Fibroblast of lung (primary cell): ENCODE measurements around the gene ZNHIT1. TPM values are rescaled to one million over a fixed set of nuclear protein-coding genes. Genes with fewer than 3 reads are reported as not detected.
"Not testable (repeated sequence)": the region's sequence is repeated elsewhere in the genome, so short reads cannot be mapped to it uniquely, and the experiment has no call there.

Source experiments
- DNase-seq, 2 donors: peaks; one replicate each; pipeline versions ENCODE4 v3.0.0 to v3.0.0-alpha.2; 2010; ENCODE audit warnings: low read depth in 2 of 2
- H2AFZ ChIP-seq: 2 replicates; pipeline ENCODE4 v1.5.1; 2012; ENCODE audit warnings: low read length, control low read depth, inconsistent platforms
- H3K27ac ChIP-seq: 2 replicates; pipeline ENCODE4 v1.5.1; 2011; ENCODE audit warnings: low read length, control low read depth; ENCODE audit not compliant: insufficient read depth
- H3K27me3 ChIP-seq: 2 replicates; pipeline ENCODE4 v1.5.1; 2011; ENCODE audit warnings: mild to moderate bottlenecking, low read length; ENCODE audit not compliant: control insufficient read depth, insufficient read depth
- H3K36me3 ChIP-seq: 2 replicates; pipeline ENCODE4 v1.5.1; 2011; ENCODE audit warnings: low read length; ENCODE audit not compliant: control insufficient read depth, insufficient read depth
- H3K4me1 ChIP-seq: 2 replicates; pipeline ENCODE4 v1.5.1; 2011; ENCODE audit warnings: low read length; ENCODE audit not compliant: control insufficient read depth, insufficient read depth; ENCODE audit errors: extremely low read depth
- H3K4me2 ChIP-seq: 2 replicates; pipeline ENCODE4 v1.5.1; 2011; ENCODE audit warnings: low read length, control low read depth; ENCODE audit not compliant: insufficient read depth; ENCODE audit errors: extremely low read depth
- H3K4me3 ChIP-seq, 4 experiments: fragments of 200-600 bp in 1 of 4; sonication (generic) in 1 of 4; replicated peaks in 1 of 4; 2 replicates each; pipeline ENCODE4 v1.5.1; 2011 to 2016; ENCODE audit warnings: low read length in 4 of 4, low read depth in 3 of 4, mild to moderate bottlenecking in 3 of 4, control low read depth in 2 of 4, inconsistent platforms in 1 of 4, mixed read lengths in 1 of 4; ENCODE audit not compliant: insufficient read depth in 1 of 4; ENCODE audit errors: control extremely low read depth in 1 of 4
- H3K79me2 ChIP-seq: 2 replicates; pipeline ENCODE4 v1.5.1; 2012; ENCODE audit warnings: mild to moderate bottlenecking, low read length, inconsistent platforms; ENCODE audit not compliant: control insufficient read depth, insufficient read depth
- H3K9ac ChIP-seq: 2 replicates; pipeline ENCODE4 v1.5.1; 2011; ENCODE audit warnings: mild to moderate bottlenecking, low read length, control low read depth; ENCODE audit not compliant: insufficient read depth
- H3K9me3 ChIP-seq: 2 replicates; pipeline ENCODE4 v1.5.1; 2012; ENCODE audit warnings: low read depth, low read length; ENCODE audit not compliant: control insufficient read depth, insufficient read depth
- H4K20me1 ChIP-seq: 2 replicates; pipeline ENCODE4 v1.5.1; 2011; ENCODE audit warnings: low read length; ENCODE audit not compliant: control insufficient read depth, insufficient read depth; ENCODE audit errors: extremely low read depth
- CTCF ChIP-seq, 2 donors: IDR thresholded peaks in 1 of 2; conservative IDR thresholded peaks in 1 of 2; 1 replicate in 1 of 2; 2 replicates in 1 of 2; pipeline ENCODE4 v1.5.1; 2011 to 2012; ENCODE audit warnings: low read length in 2 of 2, control low read depth in 1 of 2, inconsistent platforms in 1 of 2, low read depth in 1 of 2, mild to moderate bottlenecking in 1 of 2
- EZH2 ChIP-seq: IDR thresholded peaks from 2 replicates; pipeline ENCODE4 v1.5.1; 2012; ENCODE audit warnings: low read length, control low read depth, mild to moderate bottlenecking; ENCODE audit errors: missing control alignments
- polyA plus RNA-seq, 2 donors: library from polyadenylated mRNA; depleted of rRNA in 1 of 2; stranded (reverse) in 1 of 2; unstranded in 1 of 2; fragments of >200 nt; gene quantifications; 2 replicates each; pipeline ENCODE4 v1.2.1, GENCODE V29; 2011 to 2012; ENCODE audit warnings: missing spikeins in 1 of 2
- total RNA-seq: library from RNA; depleted of rRNA; stranded (reverse); fragments of >200 nt; gene quantifications from 2 replicates; pipeline ENCODE4 v1.2.1, GENCODE V29; 2014

The ZNHIT1 gene
- total and polyA plus RNA-seq, 2 donors (not counting 1 experiment from before 2014, with no cell fraction given): 36.6 to 62.1 TPM

- Histone ChIP-seq H3K79me2 (no peaks in the 10 kb centered on the region), H3K36me3 (no peaks in the 10 kb centered on the region), H3K4me2 (no peak overlapping the region), H2AFZ (no peak overlapping the region), H3K9ac (no peak overlapping the region), H3K4me1 (peaks cover 2% of the 10 kb centered on the region), H3K4me3 (no peak overlapping the region), H3K9me3 (no peaks in the 10 kb centered on the region), H3K27ac (no peak overlapping the region), H3K27me3 (peaks cover 26% of the 10 kb centered on the region), H4K20me1 (no peaks in the 10 kb centered on the region)
- TF ChIP-seq CTCF (conservative IDR thresholded peaks at IDR 0.05 in 1 of 2, IDR thresholded peaks at IDR 0.05 in 1 of 2; ENCODE audit: low read depth in 1 of 2, low read length in 2 of 2) (no peak), EZH2 (no peak)
- no peak for DNase-seq
Measured at GRCh38 chr7:101197991-101198390, 20.0 kb upstream of the ZNHIT1 start.

- no peak for DNase-seq
- no peaks in the 10 kb centered on the region for H3K79me2 ChIP-seq
- no peak overlapping the region for H3K9ac ChIP-seq
- H4K20me1 ChIP-seq: no peaks in the 10 kb centered on the region
- no peaks in the 10 kb centered on the region for H3K36me3 ChIP-seq
- no peak overlapping the region for H3K4me2 ChIP-seq
- H3K4me3 ChIP-seq: no peak overlapping the region
- H3K27ac ChIP-seq: no peak overlapping the region
- H3K4me1 ChIP-seq: peaks cover 2% of the 10 kb centered on the region
- TF ChIP-seq CTCF (conservative IDR thresholded peaks at IDR 0.05 in 1 of 2, IDR thresholded peaks at IDR 0.05 in 1 of 2; ENCODE audit: low read depth in 1 of 2, low read length in 2 of 2) (no peak), EZH2 (no peak)
- H2AFZ ChIP-seq: no peak overlapping the region
- no peaks in the 10 kb centered on the region for H3K9me3 ChIP-seq
- peaks cover 28% of the 10 kb centered on the region for H3K27me3 ChIP-seq
Measured at GRCh38 chr7:101198476-101198875, 19.5 kb upstream of the ZNHIT1 start.

GRCh38 chr7:101199522-101199921, 18.4 kb upstream of the ZNHIT1 start:
- not testable (repeated sequence) for DNase-seq, H3K36me3 ChIP-seq, H3K4me3 ChIP-seq, H4K20me1 ChIP-seq, H2AFZ ChIP-seq, H3K79me2 ChIP-seq, H3K4me2 ChIP-seq, H3K27ac ChIP-seq, H3K4me1 ChIP-seq, H3K9ac ChIP-seq, H3K9me3 ChIP-seq
- H3K27me3 ChIP-seq: peaks cover 28% of the 10 kb centered on the region

GRCh38 chr7:101200504-101200861, 17.5 kb upstream of the ZNHIT1 start:
- Histone ChIP-seq H3K9ac (no peak overlapping the region), H3K4me3 (no peak overlapping the region), H3K4me1 (peaks cover 2% of the 10 kb centered on the region), H2AFZ (no peak overlapping the region), H3K79me2 (no peaks in the 10 kb centered on the region), H3K4me2 (no peak overlapping the region), H4K20me1 (no peaks in the 10 kb centered on the region), H3K27me3 (peaks cover 28% of the 10 kb centered on the region), H3K36me3 (no peaks in the 10 kb centered on the region), H3K27ac (no peak overlapping the region), H3K9me3 (no peaks in the 10 kb centered on the region)
- TF ChIP-seq CTCF (conservative IDR thresholded peaks at IDR 0.05 in 1 of 2, IDR thresholded peaks at IDR 0.05 in 1 of 2; ENCODE audit: low read depth in 1 of 2, low read length in 2 of 2): no peak
- no peak for TF ChIP-seq EZH2
- no peak for DNase-seq
